H1 (cell line): ENCODE results near the gene CASK. TPM values are rescaled to one million over a fixed set of nuclear protein-coding genes. Genes with fewer than 3 reads are reported as not detected.

Experiments
- CTCF ChIA-PET: fragments of 300-600 bp; sonication (Branson Sonifier 250); formaldehyde crosslinking; loops from one replicate; lab custom pipeline; 2021; ENCODE audit not compliant: partially characterized antibody; lab: Charles Lee
- POLR2A ChIA-PET: fragments of 300-600 bp; sonication (Branson Sonifier 250); formaldehyde crosslinking; loops from one replicate; lab custom pipeline; 2021; ENCODE audit warnings: inconsistent platforms; ENCODE audit not compliant: partially characterized antibody; lab: Charles Lee
- DNase-seq, 2 experiments: peaks; one replicate each; pipeline versions ENCODE4 v3.0.0 to v3.0.0-alpha.2; 2010 to 2022; ENCODE audit warnings: low spot score in 2 of 2, low read depth in 1 of 2, mixed read lengths in 1 of 2
- FAIRE-seq: peaks from 2 replicates; lab custom pipeline; 2011; peaks lifted over from hg19 to GRCh38; lab: Jason Lieb, UNC
- H2AFZ ChIP-seq: 2 replicates; pipeline ENCODE4 v1.8.1; 2012; ENCODE audit warnings: low read length, inconsistent platforms
- H2AK5ac ChIP-seq: 2 replicates; pipeline ENCODE4 v1.6.1; 2013; ENCODE audit warnings: low read depth, low read length
- H2BK120ac ChIP-seq: replicated peaks from 2 replicates; pipeline ENCODE3; 2013; ENCODE audit warnings: low read depth, low read length, inconsistent platforms
- H2BK12ac ChIP-seq: 2 replicates; pipeline ENCODE4 v1.6.1; 2013; ENCODE audit warnings: low read depth, low read length
- H2BK15ac ChIP-seq: 2 replicates; pipeline ENCODE4 v1.6.1; 2013; ENCODE audit warnings: low read length
- H2BK20ac ChIP-seq: 2 replicates; pipeline ENCODE4 v1.6.1; 2013; ENCODE audit warnings: low read length
- H2BK5ac ChIP-seq: 2 replicates; pipeline ENCODE4 v1.6.1; 2013; ENCODE audit warnings: low read depth, low read length
- H3K14ac ChIP-seq: 2 replicates; pipeline ENCODE4 v1.6.1; 2013; ENCODE audit warnings: inconsistent platforms; ENCODE audit not compliant: insufficient read length
- H3K18ac ChIP-seq: 2 replicates; pipeline ENCODE4 v1.6.1; 2013; ENCODE audit warnings: low read length; ENCODE audit errors: extremely low read depth
- H3K23ac ChIP-seq: 2 replicates; pipeline ENCODE4 v1.6.1; 2013; ENCODE audit warnings: inconsistent platforms; ENCODE audit not compliant: insufficient read length
- H3K23me2 ChIP-seq: 2 replicates; pipeline ENCODE4 v1.6.1; 2013; ENCODE audit warnings: low read depth, low read length
- H3K27ac ChIP-seq: 2 replicates; pipeline ENCODE4 v1.6.1; 2011; ENCODE audit warnings: low read depth, low read length, inconsistent platforms
- H3K27me3 ChIP-seq, 4 experiments: replicated peaks in 1 of 4; 1 replicate in 1 of 4; 2 replicates in 3 of 4; pipeline versions ENCODE4 v1.6.1 to v1.8.1; 2011 to 2013; ENCODE audit warnings: low read length in 3 of 4, mild to moderate bottlenecking in 3 of 4, inconsistent platforms in 2 of 4, mixed read lengths in 2 of 4, moderate library complexity in 1 of 4; ENCODE audit not compliant: control insufficient read depth in 3 of 4, insufficient read depth in 3 of 4; ENCODE audit errors: extremely low read depth in 1 of 4
- H3K36me3 ChIP-seq, 4 experiments: 2 replicates each; pipeline versions ENCODE4 v1.6.1 to v1.8.1; 2011 to 2013; ENCODE audit warnings: mild to moderate bottlenecking in 4 of 4, low read length in 3 of 4, moderate library complexity in 2 of 4, control low read depth in 1 of 4, inconsistent platforms in 1 of 4; ENCODE audit not compliant: insufficient read depth in 4 of 4, control insufficient read depth in 2 of 4
- H3K4ac ChIP-seq: replicated peaks from 2 replicates; pipeline ENCODE3; 2013; ENCODE audit warnings: low read length, low read depth, mixed read lengths, inconsistent platforms; ENCODE audit not compliant: insufficient read length
- H3K4me1 ChIP-seq, 4 experiments: replicated peaks in 1 of 4; 1 replicate in 1 of 4; 2 replicates in 3 of 4; pipeline versions ENCODE4 v1.6.1 to v1.8.1; 2011 to 2013; ENCODE audit warnings: low read length in 3 of 4, inconsistent platforms in 2 of 4, mixed read lengths in 1 of 4; ENCODE audit not compliant: insufficient read depth in 4 of 4, control insufficient read depth in 3 of 4
- H3K4me2 ChIP-seq, 2 experiments: 2 replicates each; pipeline versions ENCODE4 v1.6.1 to v1.8.1; 2011 to 2013; ENCODE audit warnings: low read depth in 2 of 2, low read length in 2 of 2, control low read depth in 1 of 2, inconsistent platforms in 1 of 2, mild to moderate bottlenecking in 1 of 2; ENCODE audit not compliant: insufficient read depth in 1 of 2
- H3K4me3 ChIP-seq, 4 experiments: fragments of 200-600, 300-600 bp in 1 of 4; sonication (generic), shearing (Covaris generic), sonication (Bioruptor Twin) in 1 of 4; 2 replicates each; pipeline versions ENCODE4 v1.5.1 to v1.8.1; 2011 to 2016; ENCODE audit warnings: low read length in 4 of 4, low read depth in 3 of 4, control low read depth in 2 of 4, inconsistent platforms in 2 of 4, mild to moderate bottlenecking in 2 of 4, mixed read lengths in 1 of 4, moderate library complexity in 1 of 4; ENCODE audit not compliant: insufficient read depth in 2 of 4; ENCODE audit errors: extremely low read depth in 1 of 4
- H3K56ac ChIP-seq: replicated peaks from 2 replicates; pipeline ENCODE3; 2013; ENCODE audit warnings: low read depth, mild to moderate bottlenecking, mixed read lengths, low read length, inconsistent platforms; ENCODE audit not compliant: insufficient read length
- H3K79me1 ChIP-seq: 2 replicates; pipeline ENCODE4 v1.6.1; 2013; ENCODE audit warnings: low read depth, low read length, control low read depth
- H3K79me2 ChIP-seq, 2 experiments: 2 replicates each; pipeline versions ENCODE4 v1.6.1 to v1.8.1; 2012 to 2013; ENCODE audit warnings: low read length in 2 of 2, mild to moderate bottlenecking in 2 of 2, inconsistent platforms in 1 of 2; ENCODE audit not compliant: insufficient read depth in 2 of 2, control insufficient read depth in 1 of 2
- H3K9ac ChIP-seq, 4 experiments: replicated peaks in 1 of 4; 1 replicate in 1 of 4; 2 replicates in 3 of 4; pipeline versions ENCODE4 v1.6.1 to v1.8.1; 2011 to 2013; ENCODE audit warnings: low read depth in 3 of 4, low read length in 3 of 4, control low read depth in 2 of 4, mild to moderate bottlenecking in 2 of 4, moderate library complexity in 2 of 4, inconsistent platforms in 1 of 4; ENCODE audit errors: extremely low read depth in 1 of 4
- H3K9me3 ChIP-seq, 2 experiments: 2 replicates each; pipeline versions ENCODE4 v1.6.1 to v1.8.1; 2012 to 2013; ENCODE audit warnings: mild to moderate bottlenecking in 2 of 2, moderate library complexity in 2 of 2, control low read depth in 1 of 2, inconsistent platforms in 1 of 2, low read depth in 1 of 2, low read length in 1 of 2, mixed read lengths in 1 of 2; ENCODE audit not compliant: insufficient read depth in 2 of 2
- H4K20me1 ChIP-seq, 2 experiments: replicated peaks in 1 of 2; 2 replicates each; pipeline versions ENCODE3 to v1.8.1; 2011 to 2013; ENCODE audit warnings: inconsistent platforms in 2 of 2, low read length in 2 of 2, mild to moderate bottlenecking in 1 of 2; ENCODE audit not compliant: insufficient read depth in 2 of 2, control insufficient read depth in 1 of 2
- H4K5ac ChIP-seq: 2 replicates; pipeline ENCODE4 v1.6.1; 2013; ENCODE audit warnings: low read length, low read depth, mixed read lengths, inconsistent platforms; ENCODE audit not compliant: insufficient read length
- H4K8ac ChIP-seq: 2 replicates; pipeline ENCODE4 v1.8.0; 2013; ENCODE audit warnings: mild to moderate bottlenecking, moderate library complexity, low read length, inconsistent platforms; ENCODE audit not compliant: insufficient read depth; ENCODE audit errors: extremely low read depth
- H4K91ac ChIP-seq: replicated peaks from 2 replicates; pipeline ENCODE3; 2013; ENCODE audit warnings: low read length, mixed read lengths, inconsistent platforms; ENCODE audit not compliant: insufficient read length
- NANOG ChIP-seq: IDR thresholded peaks from 2 replicates; pipeline ENCODE4 v1.6.1; 2011; ENCODE audit warnings: low read length, low read depth, mild to moderate bottlenecking, inconsistent platforms; ENCODE audit not compliant: insufficient read depth, poor library complexity, severe bottlenecking
- SIN3A ChIP-seq, 2 experiments: IDR thresholded peaks in 1 of 2; conservative IDR thresholded peaks in 1 of 2; 2 replicates each; pipeline ENCODE4 v1.6.1; 2011 to 2012; ENCODE audit warnings: low read length in 2 of 2, improper control_type of control experiment in 1 of 2, low read depth in 1 of 2, mild to moderate bottlenecking in 1 of 2
- SP4 ChIP-seq: IDR thresholded peaks from 2 replicates; pipeline ENCODE4 v1.6.1; 2012; ENCODE audit warnings: low read length, inconsistent platforms
- WGBS, 2 experiments: shearing (Covaris generic) in 1 of 2; methylation state at CpG; one replicate each; pipeline versions ENCODE4 v1.1.6 to v1.1.7; 2013 to 2015; ENCODE audit warnings: low lambda C conversion rate in 2 of 2, mixed read lengths in 2 of 2, inconsistent platforms in 1 of 2, low coverage in 1 of 2, missing lambda C conversion rate in 1 of 2; ENCODE audit not compliant: insufficient replicate concordance in 2 of 2, insufficient coverage in 1 of 2, insufficient read length in 1 of 2; ENCODE audit errors: extremely low coverage in 1 of 2, missing lambda C conversion rate in 1 of 2; 5-methylcytosine and 5-hydroxymethylcytosine counted together
- polyA plus RNA-seq, 7 experiments: library from polyadenylated mRNA; depleted of rRNA in 3 of 7; stranded (reverse) in 5 of 7; unstranded in 2 of 7; fragments of >200 nt in 5 of 7; fragments of 200-250 nt in 2 of 7; gene quantifications; 1 replicate in 5 of 7; 2 replicates in 1 of 7; 4 replicates in 1 of 7; pipeline versions ENCODE4 v1.2.1 to v1.2.3, GENCODE V29; 2011 to 2013; ENCODE audit warnings: missing spikeins in 2 of 7, mixed read lengths in 2 of 7
- total RNA-seq: library from RNA; stranded (reverse); fragmentation: NEBNext Ultra II Directional; extraction: Animal tissue kit (Norgen Biotek cat#: 25700); gene quantifications from 2 replicates; pipeline ENCODE4 v1.2.1, GENCODE V29; 2021

Gene CASK
- total and polyA plus RNA-seq, 2 of the 8 experiments (the other 6 are each of a cell fraction or from before 2014, with no cell fraction given) = 21.6 to 55.1 TPM

DNA sequence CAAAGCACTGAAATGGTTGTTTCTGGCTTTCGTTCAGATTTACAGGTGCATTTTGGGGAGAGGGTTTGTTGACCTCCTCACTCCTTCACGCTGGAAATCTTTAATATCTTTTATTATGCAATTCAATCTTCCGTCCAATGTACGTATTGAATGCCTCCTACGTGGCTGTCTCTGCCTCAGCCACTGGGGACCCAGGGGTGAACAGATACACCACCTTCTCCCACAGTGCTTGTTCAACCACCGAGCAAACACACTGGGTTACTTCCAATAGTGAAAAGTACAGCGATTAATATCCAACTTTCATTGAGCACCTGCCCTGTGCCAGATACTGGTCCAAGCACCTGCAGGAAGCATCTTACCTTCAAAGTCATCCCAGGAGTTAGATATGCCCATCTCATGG, 424.2 kb downstream of the CASK start:
- CTCF ChIA-PET = no interaction called here
- Histone ChIP-seq H3K79me2 (no peaks in the 10 kb centered on the region), H2BK120ac (no peak overlapping the region), H3K23me2 (no peaks in the 10 kb centered on the region), H3K14ac (no peak overlapping the region), H3K9me3 (no peaks in the 10 kb centered on the region; a peak in 1 of 4 replicates), H3K4me1 (no peaks in the 10 kb centered on the region), H3K79me1 (no peaks in the 10 kb centered on the region), H2BK5ac (no peak overlapping the region), H3K36me3 (no peaks in the 10 kb centered on the region), H2BK15ac (no peak overlapping the region), H2AK5ac (no peak overlapping the region), H3K23ac (no peak overlapping the region), H2BK20ac (no peak overlapping the region), H4K5ac (no peak overlapping the region), H3K4me3 (no peak overlapping the region), H3K27ac (no peak overlapping the region), H2AFZ (no peak overlapping the region), H3K4me2 (no peak overlapping the region), H3K56ac (no peak overlapping the region), H4K91ac (no peak overlapping the region), H2BK12ac (no peak overlapping the region), H3K9ac (no peak overlapping the region), H3K18ac (no peak overlapping the region), H3K4ac (no peak overlapping the region), H3K27me3 (no peaks in the 10 kb centered on the region), H4K20me1 (no peaks in the 10 kb centered on the region), H4K8ac (no peak overlapping the region)
- no peak for FAIRE-seq
- POLR2A ChIA-PET = no interaction called here
- no peak for DNase-seq
- 100% methylated on average over 7 of the region's 7 CpGs; no CpG with 5 or more reads in 1 of the 2 experiments for WGBS, 2 experiments
- TF ChIP-seq NANOG = no peak
- no peak for TF ChIP-seq SIN3A (conservative IDR thresholded peaks at IDR 0.05 in 1 of 2, IDR thresholded peaks at IDR 0.05 in 1 of 2; ENCODE audit: low read depth in 1 of 2, low read length in 2 of 2)
- TF ChIP-seq SP4 = no peak
